ENCODE data around the gene SLC7A6OS.

- TF ChIP-seq HDAC2 (IDR thresholded peaks at IDR 0.05) (no peak), ZNF384 (IDR thresholded peaks at IDR 0.05; ENCODE audit: borderline replicate concordance, low read depth, low read length) (no peak), BCL11A (IDR thresholded peaks at IDR 0.05; ENCODE audit: low read depth, low read length) (no peak), BRCA1 (IDR thresholded peaks at IDR 0.05; ENCODE audit: low read depth, low read length) (no peak), EP300 (IDR thresholded peaks at IDR 0.05; ENCODE audit: borderline replicate concordance in 1 of 2, control insufficient read depth in 1 of 2, low read depth in 2 of 2, low read length in 2 of 2) (no peak)
These were observed 33.5 kb upstream of the SLC7A6OS start for GRCh38 chr16:68344252-68344651.
